Nephron progenitor cell (in vitro differentiated cells): ENCODE results near the gene FHL5.
A peak's percentile ranks its signal among the peaks of the same experiment; 100 is the strongest.

Experiments
- DNase-seq: peaks from one replicate; pipeline ENCODE4 v3.0.0; 2021
- H3K27ac Mint-ChIP-seq: 2 replicates; pipeline ENCODE4 v1.8.0; 2021; ENCODE audit warnings: mild to moderate bottlenecking, moderate library complexity, mixed read lengths
- H3K27me3 Mint-ChIP-seq: 2 replicates; pipeline ENCODE4 v1.8.0; 2021; ENCODE audit warnings: mild to moderate bottlenecking, low read depth, mixed read lengths; ENCODE audit not compliant: poor library complexity
- H3K36me3 Mint-ChIP-seq: 2 replicates; pipeline ENCODE4 v1.8.0; 2021; ENCODE audit warnings: low read depth, mixed read lengths
- H3K4me1 Mint-ChIP-seq: 2 replicates; pipeline ENCODE4 v1.8.0; 2021; ENCODE audit warnings: mixed read lengths
- H3K4me3 Mint-ChIP-seq: 2 replicates; pipeline ENCODE4 v1.8.0; 2021; ENCODE audit warnings: mild to moderate bottlenecking, moderate library complexity, mixed read lengths
- H3K9me3 Mint-ChIP-seq: 2 replicates; pipeline ENCODE4 v1.8.0; 2021; ENCODE audit warnings: mild to moderate bottlenecking, moderate library complexity, mixed read lengths
- TF ChIP-seq, protein P1 (sequence below): fragments of 200-600 bp; sonication (generic); IDR thresholded peaks from 2 replicates; pipeline ENCODE4 v1.5.0; 2021; ENCODE audit warnings: antibody characterized with exemption

The FHL5 gene

DNA sequence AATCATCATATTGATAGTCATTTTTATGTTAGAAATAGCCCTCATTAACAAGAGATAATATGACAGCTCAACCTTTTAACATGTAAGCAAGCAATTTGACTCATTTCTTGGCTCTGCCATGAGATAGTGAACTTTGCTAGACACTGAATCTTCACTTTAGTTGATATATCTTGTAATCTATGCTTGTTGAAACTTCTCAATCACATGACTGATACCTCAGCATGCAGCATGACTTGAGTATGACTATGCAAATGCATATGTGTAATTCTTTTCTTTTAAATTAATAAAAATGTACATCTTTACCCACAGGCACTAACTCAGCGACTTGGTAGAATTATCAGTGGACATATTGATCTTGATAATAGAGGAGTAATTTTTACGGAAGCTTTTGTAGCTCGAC, 34.7 kb upstream of the FHL5 start:
- Mint-ChIP-seq H3K4me1 (peaks cover 5% of the 10 kb centered on the region), H3K9me3 (peaks cover 4% of the 10 kb centered on the region), H3K27ac (no peak overlapping the region), H3K4me3 (no peak overlapping the region), H3K36me3 (peaks cover 75% of the 10 kb centered on the region), H3K27me3 (no peaks in the 10 kb centered on the region)
- TF ChIP-seq, protein P1, sequence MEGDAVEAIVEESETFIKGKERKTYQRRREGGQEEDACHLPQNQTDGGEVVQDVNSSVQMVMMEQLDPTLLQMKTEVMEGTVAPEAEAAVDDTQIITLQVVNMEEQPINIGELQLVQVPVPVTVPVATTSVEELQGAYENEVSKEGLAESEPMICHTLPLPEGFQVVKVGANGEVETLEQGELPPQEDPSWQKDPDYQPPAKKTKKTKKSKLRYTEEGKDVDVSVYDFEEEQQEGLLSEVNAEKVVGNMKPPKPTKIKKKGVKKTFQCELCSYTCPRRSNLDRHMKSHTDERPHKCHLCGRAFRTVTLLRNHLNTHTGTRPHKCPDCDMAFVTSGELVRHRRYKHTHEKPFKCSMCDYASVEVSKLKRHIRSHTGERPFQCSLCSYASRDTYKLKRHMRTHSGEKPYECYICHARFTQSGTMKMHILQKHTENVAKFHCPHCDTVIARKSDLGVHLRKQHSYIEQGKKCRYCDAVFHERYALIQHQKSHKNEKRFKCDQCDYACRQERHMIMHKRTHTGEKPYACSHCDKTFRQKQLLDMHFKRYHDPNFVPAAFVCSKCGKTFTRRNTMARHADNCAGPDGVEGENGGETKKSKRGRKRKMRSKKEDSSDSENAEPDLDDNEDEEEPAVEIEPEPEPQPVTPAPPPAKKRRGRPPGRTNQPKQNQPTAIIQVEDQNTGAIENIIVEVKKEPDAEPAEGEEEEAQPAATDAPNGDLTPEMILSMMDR, result no peak
- DNase-seq, result no peak

DNA sequence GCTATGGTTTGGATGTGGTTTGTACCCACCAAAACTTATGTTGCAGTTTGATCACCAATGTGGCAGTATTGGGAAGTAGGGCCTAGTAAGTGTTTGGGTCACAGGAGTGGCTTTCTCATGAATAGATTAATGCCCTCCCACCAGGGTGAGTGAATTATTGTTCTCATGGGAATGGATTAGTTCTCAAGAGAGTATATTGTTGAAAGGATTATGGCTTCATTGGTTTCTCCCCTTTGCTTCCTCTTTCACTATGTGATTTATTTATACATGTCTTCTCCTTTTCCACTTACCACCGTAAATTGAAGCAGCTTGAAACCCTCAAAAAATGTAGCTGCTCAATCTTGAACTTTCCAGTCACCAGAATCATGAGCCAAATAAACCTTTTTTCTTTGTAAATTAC, 30.5 kb upstream of the FHL5 start:
- Mint-ChIP-seq H3K27me3 (no peaks in the 10 kb centered on the region), H3K4me3 (no peak overlapping the region), H3K27ac (no peak overlapping the region), H3K9me3 (peaks cover 4% of the 10 kb centered on the region), H3K36me3 (peaks cover 67% of the 10 kb centered on the region), H3K4me1 (no peaks in the 10 kb centered on the region)
- TF ChIP-seq, protein P1, result no peak
- no peak for DNase-seq

DNA sequence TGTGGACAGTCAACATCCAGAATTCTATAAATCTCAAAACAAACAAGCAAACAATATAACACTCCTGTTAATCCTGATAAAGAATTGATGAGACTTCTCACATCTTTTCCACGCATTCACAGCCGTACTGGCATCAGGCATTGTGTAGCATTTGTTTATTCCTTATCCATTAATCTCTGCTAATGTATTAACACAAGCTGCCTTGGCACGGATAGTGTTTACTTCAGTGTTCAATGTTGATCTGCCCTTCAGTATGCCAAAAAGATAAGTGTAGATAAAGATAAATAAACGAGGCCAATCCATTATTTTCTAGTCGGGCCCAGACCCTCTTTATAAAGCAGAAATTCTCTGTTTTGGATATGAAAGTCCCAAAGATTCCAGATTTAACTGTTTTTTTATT, 25.2 kb upstream of the FHL5 start:
- no peaks in the 10 kb centered on the region for H3K4me1 Mint-ChIP-seq
- DNase-seq, result no peak
- no peak overlapping the region for H3K4me3 Mint-ChIP-seq
- TF ChIP-seq, protein P1, result no peak
- H3K36me3 Mint-ChIP-seq, result peaks cover 37% of the 10 kb centered on the region
- H3K27ac Mint-ChIP-seq, result no peak overlapping the region
- H3K27me3 Mint-ChIP-seq, result no peaks in the 10 kb centered on the region
- H3K9me3 Mint-ChIP-seq, result no peaks in the 10 kb centered on the region

DNA sequence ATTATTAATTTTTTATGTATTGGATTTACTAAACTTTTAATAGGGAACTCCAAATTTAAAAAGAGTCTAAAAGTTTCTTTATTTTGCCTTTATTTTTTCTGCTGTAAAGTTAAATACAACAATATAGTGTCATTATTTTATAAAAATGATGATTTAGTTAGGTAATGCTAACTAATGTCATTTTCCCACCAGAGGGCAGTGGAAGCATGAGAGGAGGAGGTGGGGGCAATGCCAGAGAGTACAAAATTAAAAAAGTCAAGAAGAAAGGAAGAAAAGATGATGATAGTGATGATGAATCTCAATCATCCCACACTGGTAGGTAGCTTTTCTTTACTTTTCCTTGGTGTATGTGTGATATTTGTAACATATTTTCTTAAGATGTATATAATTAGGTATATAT, 20.2 kb upstream of the FHL5 start:
- Mint-ChIP-seq H3K9me3 (no peaks in the 10 kb centered on the region), H3K4me3 (no peak overlapping the region), H3K27me3 (no peaks in the 10 kb centered on the region), H3K27ac (no peak overlapping the region), H3K4me1 (no peaks in the 10 kb centered on the region), H3K36me3 (peaks cover 41% of the 10 kb centered on the region)
- DNase-seq, result no peak
- TF ChIP-seq, protein P1, result peak; percentile 8

DNA sequence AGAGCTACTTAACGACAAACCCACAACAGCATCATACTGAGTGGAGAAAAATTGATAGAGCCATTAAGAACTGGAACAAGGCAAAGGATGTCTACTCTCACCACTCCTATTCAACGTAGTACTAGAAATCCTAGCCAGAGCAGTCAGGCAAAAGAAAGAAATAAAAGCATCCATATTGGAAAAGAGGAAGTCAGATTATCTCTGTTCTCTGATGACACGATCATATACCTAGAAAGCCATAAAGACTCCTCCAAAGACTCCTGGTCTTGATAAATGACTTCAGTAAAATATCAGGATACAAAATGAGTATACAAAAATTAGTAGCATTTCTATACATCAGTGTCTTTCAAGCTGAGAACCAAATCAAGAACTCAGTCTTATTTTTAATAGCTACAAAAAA, 17.0 kb upstream of the FHL5 start:
- no peak overlapping the region for H3K4me3 Mint-ChIP-seq
- no peaks in the 10 kb centered on the region for H3K4me1 Mint-ChIP-seq
- H3K27me3 Mint-ChIP-seq, result no peaks in the 10 kb centered on the region
- TF ChIP-seq, protein P1, result no peak
- no peaks in the 10 kb centered on the region for H3K9me3 Mint-ChIP-seq
- peaks cover 49% of the 10 kb centered on the region for H3K36me3 Mint-ChIP-seq
- H3K27ac Mint-ChIP-seq, result no peak overlapping the region
- no peak for DNase-seq

DNA sequence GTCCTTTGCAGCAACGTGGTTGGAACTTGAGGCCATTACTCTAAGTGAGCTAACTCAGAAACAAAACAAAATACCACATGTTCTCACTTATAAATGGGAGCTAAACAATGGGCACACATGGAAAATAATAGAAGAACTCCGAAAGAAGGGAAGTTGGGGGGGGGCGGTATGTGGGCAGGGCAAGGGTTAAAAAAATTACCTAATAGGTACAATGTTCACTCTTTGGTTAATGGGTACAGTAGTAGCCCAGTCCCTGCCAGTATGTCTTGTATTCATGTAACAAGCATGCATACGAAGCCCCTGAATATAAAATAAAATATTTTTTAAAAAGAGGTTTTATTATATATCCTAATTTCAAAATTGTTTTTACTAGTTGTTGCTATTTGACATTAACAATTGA, 15.3 kb upstream of the FHL5 start:
- TF ChIP-seq, protein P1, result no peak
- H3K36me3 Mint-ChIP-seq, result peaks cover 66% of the 10 kb centered on the region
- H3K9me3 Mint-ChIP-seq, result no peaks in the 10 kb centered on the region
- no peak overlapping the region for H3K4me3 Mint-ChIP-seq
- no peaks in the 10 kb centered on the region for H3K4me1 Mint-ChIP-seq
- H3K27me3 Mint-ChIP-seq, result no peaks in the 10 kb centered on the region
- H3K27ac Mint-ChIP-seq, result no peak overlapping the region
- DNase-seq, result no peak
